ENCODE data around the gene TP53INP2.

DNA sequence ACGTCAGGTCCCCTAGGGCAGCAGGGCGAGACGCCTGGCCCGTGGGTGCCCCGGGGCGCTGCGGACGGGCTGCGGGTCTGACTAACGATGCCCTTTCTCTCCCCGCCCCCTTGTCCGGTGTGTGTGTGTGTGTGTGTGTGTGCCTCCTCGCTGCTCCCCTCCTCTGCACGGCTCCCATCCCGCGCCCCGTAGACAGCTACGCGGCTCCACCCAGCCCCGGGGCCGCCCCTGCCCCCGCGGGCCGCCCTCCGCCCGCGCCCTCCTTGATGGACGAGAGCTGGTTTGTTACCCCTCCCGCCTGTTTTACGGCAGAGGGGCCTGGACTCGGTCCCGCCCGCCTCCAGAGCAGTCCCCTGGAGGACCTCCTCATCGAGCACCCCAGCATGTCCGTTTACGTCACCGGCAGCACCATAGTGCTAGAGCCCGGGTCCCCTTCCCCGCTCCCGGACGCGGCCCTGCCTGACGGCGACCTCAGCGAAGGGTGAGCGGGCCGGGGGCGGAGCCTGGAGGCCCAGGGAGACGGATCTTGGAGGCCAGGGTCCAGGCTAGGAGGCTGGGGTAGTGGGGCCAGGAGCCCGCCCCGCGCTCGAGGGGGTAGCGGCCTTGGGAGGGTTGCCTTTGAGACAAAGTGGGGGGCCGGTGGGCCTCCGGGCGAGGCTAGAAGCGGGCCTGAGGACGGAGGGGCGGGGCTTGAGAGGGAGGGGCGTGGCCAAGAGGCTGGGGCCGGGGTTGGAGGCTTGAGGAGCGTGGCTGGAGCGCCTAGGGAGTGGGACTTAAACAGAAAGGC lies 5.1 kb downstream of the TP53INP2 start:
- TF ChIP-seq CTCF (conservative IDR thresholded peaks at IDR 0.05): no peak
- no peak for TF ChIP-seq EZH2 (IDR thresholded peaks at IDR 0.05; ENCODE audit: low read depth)

Data from PC-9 (cell line).